GM12878 (cell line): ENCODE data around the gene DUS1L. TPM values are rescaled to one million over a fixed set of nuclear protein-coding genes. Genes with fewer than 3 reads are reported as not detected.

ENCODE experiments used
- ATAC-seq: fragments of 200-7000 bp; cut with Tn5 transposase; 3 replicates; pipeline ENCODE4 v1.9.1; 2020; ENCODE audit warnings: mild to moderate bottlenecking, moderate library complexity
- BruUV-seq: library from RNA; stranded (reverse); fragments of 400-500 nt; replicated peaks from 2 replicates; lab custom pipeline; 2021; lab: Mats Ljungman, UMichigan
- CTCF ChIA-PET: fragments of 300-600 bp; sonication (Branson Sonifier 250); formaldehyde crosslinking; extraction: SDS; loops from one replicate; lab custom pipeline; 2021; ENCODE audit warnings: inconsistent platforms; lab: Yijun Ruan, JAX
- POLR2A ChIA-PET: fragments of 350-600 bp; formaldehyde crosslinking; extraction: SDS; loops from one replicate; lab custom pipeline; 2021; ENCODE audit warnings: inconsistent platforms; lab: Charles Lee
- RAD21 ChIA-PET: fragments of 300-600 bp; sonication (Branson Sonifier 250); formaldehyde crosslinking; loops from one replicate; lab custom pipeline; 2023; ENCODE audit warnings: antibody characterized with exemption; ENCODE audit not compliant: unreplicated experiment; lab: Charles Lee
- SMC1A ChIA-PET: fragments of 300-600 bp; sonication (Branson Sonifier 250); formaldehyde crosslinking; loops from one replicate; lab custom pipeline; 2023; ENCODE audit not compliant: unreplicated experiment, uncharacterized antibody; lab: Charles Lee
- DNase-seq: peaks from one replicate; pipeline ENCODE4 v3.0.0-alpha.2; 2011; ENCODE audit warnings: low read depth, low spot score
- FAIRE-seq: peaks from 3 replicates; lab custom pipeline; 2011; peaks lifted over from hg19 to GRCh38; lab: Jason Lieb, UNC
- H2AFZ ChIP-seq: 2 replicates; pipeline ENCODE4 v1.6.0; 2011; ENCODE audit warnings: low read depth, low read length, control low read depth; ENCODE audit not compliant: control insufficient read depth
- H3K27ac ChIP-seq: 2 replicates; pipeline ENCODE4 v1.5.1; 2011; ENCODE audit warnings: control low read depth; ENCODE audit not compliant: control insufficient read depth, insufficient read depth
- H3K27me3 ChIP-seq, 2 experiments: replicated peaks in 1 of 2; 2 replicates each; pipeline versions ENCODE4 v1.6.0 to v1.6.1; 2011; ENCODE audit warnings: low read length in 1 of 2; ENCODE audit not compliant: control insufficient read depth in 2 of 2, insufficient read depth in 2 of 2
- H3K36me3 ChIP-seq, 2 experiments: 2 replicates each; pipeline ENCODE4 v1.5.1; 2011; ENCODE audit warnings: low read length in 1 of 2; ENCODE audit not compliant: control insufficient read depth in 2 of 2, insufficient read depth in 2 of 2
- H3K4me1 ChIP-seq: 2 replicates; pipeline ENCODE4 v1.6.1; 2011; ENCODE audit warnings: mild to moderate bottlenecking, low read length, moderate library complexity, mixed read lengths; ENCODE audit not compliant: control insufficient read depth, insufficient read depth
- H3K4me2 ChIP-seq: 2 replicates; pipeline ENCODE4 v1.6.0; 2011; ENCODE audit warnings: control low read depth; ENCODE audit not compliant: control insufficient read depth, insufficient read depth
- H3K4me3 ChIP-seq: fragments of 200-600 bp; sonication (generic); 2 replicates; pipeline ENCODE4 v1.5.1; 2016
- H3K79me2 ChIP-seq: 2 replicates; pipeline ENCODE4 v1.6.0; 2011; ENCODE audit warnings: low read length; ENCODE audit not compliant: control insufficient read depth, insufficient read depth
- H3K9ac ChIP-seq: 2 replicates; pipeline ENCODE4 v1.8.0; 2011; ENCODE audit warnings: low read length, control low read depth, mixed read lengths; ENCODE audit not compliant: control insufficient read depth, insufficient read depth
- H3K9me3 ChIP-seq: replicated peaks from 3 replicates; pipeline ENCODE4 v1.5.1; 2011; ENCODE audit warnings: mild to moderate bottlenecking, low read length; ENCODE audit not compliant: control insufficient read depth, insufficient read depth
- H4K20me1 ChIP-seq: 2 replicates; pipeline ENCODE4 v1.6.0; 2011; ENCODE audit not compliant: control insufficient read depth, insufficient read depth
- ATF2 ChIP-seq: IDR thresholded peaks from 2 replicates; pipeline ENCODE4 v1.6.1; 2012; ENCODE audit warnings: low read length, inconsistent platforms
- CEBPB ChIP-seq, 2 experiments: fragments of 150-350 bp in 1 of 2; IDR thresholded peaks; 2 replicates each; pipeline ENCODE4 v1.6.1; 2012 to 2014; ENCODE audit warnings: low read depth in 2 of 2, low read length in 2 of 2, borderline replicate concordance in 1 of 2, inconsistent platforms in 1 of 2
- CREB1 ChIP-seq: IDR thresholded peaks from 2 replicates; pipeline ENCODE4 v1.6.1; 2012; ENCODE audit warnings: low read depth, mild to moderate bottlenecking, inconsistent platforms
- EGR1 ChIP-seq, 2 experiments: IDR thresholded peaks; 1 replicate in 1 of 2; 2 replicates in 1 of 2; pipeline ENCODE4 v1.6.1; 2011 to 2012; ENCODE audit warnings: low read depth in 2 of 2, low read length in 2 of 2, borderline replicate concordance in 1 of 2, mild to moderate bottlenecking in 1 of 2, moderate library complexity in 1 of 2
- ELK1 ChIP-seq: IDR thresholded peaks from 2 replicates; pipeline ENCODE4 v1.6.1; 2012; ENCODE audit warnings: low read depth, low read length, improper control_type of control experiment
- FOS ChIP-seq: IDR thresholded peaks from 3 replicates; pipeline ENCODE4 v1.6.1; 2011; ENCODE audit warnings: borderline replicate concordance; ENCODE audit not compliant: insufficient read length; ENCODE audit errors: extremely low read depth
- GABPA ChIP-seq: IDR thresholded peaks from 2 replicates; pipeline ENCODE4 v1.6.1; 2014; ENCODE audit warnings: antibody characterized with exemption, low read depth, mild to moderate bottlenecking, inconsistent platforms
- HDAC6 ChIP-seq: fragments of 200-600 bp; sonication (generic); IDR thresholded peaks from one replicate; pipeline ENCODE4 v1.8.0; 2017; ENCODE audit warnings: antibody characterized with exemption; ENCODE audit not compliant: unreplicated experiment
- IRF4 ChIP-seq: IDR thresholded peaks from 2 replicates; pipeline ENCODE4 v1.6.1; 2011; ENCODE audit warnings: low read depth, low read length
- LARP7 ChIP-seq: fragments of 450-650 bp; IDR thresholded peaks from 2 replicates; pipeline ENCODE4 v1.6.1; 2017; ENCODE audit warnings: mild to moderate bottlenecking
- PAX5 ChIP-seq: IDR thresholded peaks from 2 replicates; pipeline ENCODE4 v1.6.1; 2011; ENCODE audit warnings: low read depth, low read length, borderline replicate concordance
- PBX3 ChIP-seq: IDR thresholded peaks from 2 replicates; pipeline ENCODE4 v1.6.1; 2011; ENCODE audit warnings: mild to moderate bottlenecking, low read depth, low read length, moderate library complexity; ENCODE audit not compliant: insufficient replicate concordance
- POLR2A ChIP-seq: IDR thresholded peaks from 2 replicates; pipeline ENCODE4 v1.6.1; 2011; ENCODE audit warnings: low read depth, mild to moderate bottlenecking, low read length
- STAT1 ChIP-seq: fragments of 450-650 bp; conservative IDR thresholded peaks from 2 replicates; pipeline ENCODE4 v1.6.1; 2014; ENCODE audit warnings: antibody characterized with exemption, mild to moderate bottlenecking
- USF1 ChIP-seq: IDR thresholded peaks from 2 replicates; pipeline ENCODE4 v1.6.1; 2011; ENCODE audit warnings: borderline replicate concordance, low read depth, mild to moderate bottlenecking, moderate library complexity, mixed read lengths, low read length; ENCODE audit not compliant: insufficient read depth; ENCODE audit errors: extremely low read length
- WGBS: methylation state at CpG from one replicate; pipeline ENCODE4 v1.1.6; 2016; ENCODE audit warnings: low lambda C conversion rate; ENCODE audit not compliant: insufficient replicate concordance, insufficient coverage; ENCODE audit errors: missing lambda C conversion rate; 5-methylcytosine and 5-hydroxymethylcytosine counted together
- in situ Hi-C: fragments of 300-500 bp; cut with MboI; formaldehyde crosslinking; loops from 9 replicates; pipeline ENCODE4 v1.14.3; 2018; ENCODE audit warnings: mixed read lengths
- intact Hi-C: fragments of 100-400 bp; cut with micrococcal nuclease; formaldehyde crosslinking; loops from one replicate; pipeline ENCODE4 v1.14.2; 2022; ENCODE audit not compliant: unreplicated experiment
- polyA plus RNA-seq, 11 experiments: library from polyadenylated mRNA; depleted of rRNA in 4 of 11; unstranded in 6 of 11; stranded (reverse) in 5 of 11; fragments of >200 nt; fragmentation: Nextera tagmentation in 4 of 11; fragmentation: Illumina TruSeq in 1 of 11; extraction: Ambion mirVana in 4 of 11; extraction: Trizol in 1 of 11; gene quantifications; 1 replicate in 1 of 11; 2 replicates in 10 of 11; pipeline versions ENCODE4 v1.2.1 to v1.2.3, GENCODE V29; 2011 to 2016; ENCODE audit warnings: inconsistent platforms in 2 of 11, missing spikeins in 2 of 11, low read depth in 1 of 11
- total RNA-seq, 4 experiments: library from RNA; depleted of rRNA in 3 of 4; stranded (reverse); fragments of >200 nt in 3 of 4; fragmentation: Illumina TruSeq in 1 of 4; extraction: Trizol in 1 of 4; gene quantifications; 2 replicates each; pipeline versions ENCODE4 v1.2.1 to v1.2.3, GENCODE V29; 2013 to 2021

DUS1L gene
- total and polyA plus RNA-seq, 10 of the 15 experiments (the other 5 are each of a cell fraction or from before 2014, with no cell fraction given) = 6.1 to 157 (median 44.5) TPM

GRCh38 chr17:82062984-82063368 is 2.6 kb downstream of the DUS1L start:
- ChIA-PET POLR2A (no interaction called here), SMC1A (interaction anchor here (0.8 kb wide), 1 partner anchor 25 kb away, joined by 3 read pairs; the partner anchor contains the start of gene DCXR), CTCF (no interaction called here), RAD21 (no interaction called here)
- Histone ChIP-seq H3K4me3 (no peak overlapping the region), H3K4me1 (peaks cover 8% of the 10 kb centered on the region), H3K79me2 (peaks cover 20% of the 10 kb centered on the region), H3K9ac (no peak overlapping the region), H3K9me3 (no peaks in the 10 kb centered on the region), H3K27ac (no peak overlapping the region), H3K36me3 (peaks cover 3 to 19% of the 10 kb centered on the region in 2 experiments; a peak in 3 of 4 replicates), H2AFZ (no peak overlapping the region), H3K4me2 (no peak overlapping the region), H3K27me3 (no peaks in the 10 kb centered on the region), H4K20me1 (no peaks in the 10 kb centered on the region)
- no peak for FAIRE-seq
- 95% methylated on average over 9 of the region's 9 CpGs for WGBS
- no peak for TF ChIP-seq LARP7
- no peak for TF ChIP-seq STAT1
- TF ChIP-seq EGR1 (IDR thresholded peaks at IDR 0.05; ENCODE audit: borderline replicate concordance in 1 of 2, low read depth in 2 of 2, low read length in 2 of 2) = no peak
- no peak for TF ChIP-seq ATF2
- no peak for TF ChIP-seq FOS
- TF ChIP-seq CREB1 = no peak
- TF ChIP-seq CEBPB (IDR thresholded peaks at IDR 0.05; ENCODE audit: borderline replicate concordance in 1 of 2, low read depth in 2 of 2, low read length in 2 of 2) = no peak
- TF ChIP-seq HDAC6 = no peak
- TF ChIP-seq PBX3 = no peak
- TF ChIP-seq GABPA = no peak
- no peak for TF ChIP-seq ELK1
- TF ChIP-seq PAX5 = no peak
- no peak for TF ChIP-seq POLR2A
- TF ChIP-seq IRF4 = no peak
- no peak for TF ChIP-seq USF1
- ATAC-seq = no peak
- in situ Hi-C loops (no loop called here), intact Hi-C loops (no loop called here)
- no peak for DNase-seq
- no TSS peak for BruUV-seq
